Effector CD8-positive, alpha-beta T cell (primary cell): ENCODE data around the gene ZNF148.

ENCODE experiments used
- DNase-seq: peaks from one replicate; lab custom pipeline; 2025; lab: John Stamatoyannopoulos, UW

The ZNF148 gene

GRCh38 chr3:125189378-125190165 is 185.6 kb downstream of the ZNF148 start:
- no peak for DNase-seq

- no peak for DNase-seq
Measured at GRCh38 chr3:125188955-125189354, 186.2 kb downstream of the ZNF148 start.

GRCh38 chr3:125187599-125187910 is 187.6 kb downstream of the ZNF148 start:
- no peak for DNase-seq

- DNase-seq = no peak
Measured at GRCh38 chr3:125186800-125187598, 188.1 kb downstream of the ZNF148 start.

- no peak for DNase-seq
Measured at GRCh38 chr3:125186261-125186787, 188.8 kb downstream of the ZNF148 start.

- DNase-seq = no peak
Measured at GRCh38 chr3:125185805-125186204, 189.3 kb downstream of the ZNF148 start.

GRCh38 chr3:125179884-125180240 is 195.3 kb downstream of the ZNF148 start:
- DNase-seq = no peak

GRCh38 chr3:125179143-125179883 is 195.8 kb downstream of the ZNF148 start:
- DNase-seq = no peak

GRCh38 chr3:125177746-125178145 is 197.4 kb downstream of the ZNF148 start:
- no peak for DNase-seq
